Occipital lobe (tissue), 2 donors: ENCODE measurements around the gene NOBOX. TPM values are rescaled to one million over a fixed set of nuclear protein-coding genes. Genes with fewer than 3 reads are reported as not detected.
"Not testable (repeated sequence)": the region's sequence is repeated elsewhere in the genome, so short reads cannot be mapped to it uniquely, and the experiment has no call there.

Experiments used
- DNase-seq: peaks from one replicate; lab custom pipeline; 2025; lab: John Stamatoyannopoulos, UW
- total RNA-seq: library from RNA; depleted of rRNA; stranded (reverse); fragments of >200 nt; gene quantifications from one replicate; pipeline ENCODE4 v1.2.3, GENCODE V29; 2014

The NOBOX gene
- not detected for total RNA-seq

DNA sequence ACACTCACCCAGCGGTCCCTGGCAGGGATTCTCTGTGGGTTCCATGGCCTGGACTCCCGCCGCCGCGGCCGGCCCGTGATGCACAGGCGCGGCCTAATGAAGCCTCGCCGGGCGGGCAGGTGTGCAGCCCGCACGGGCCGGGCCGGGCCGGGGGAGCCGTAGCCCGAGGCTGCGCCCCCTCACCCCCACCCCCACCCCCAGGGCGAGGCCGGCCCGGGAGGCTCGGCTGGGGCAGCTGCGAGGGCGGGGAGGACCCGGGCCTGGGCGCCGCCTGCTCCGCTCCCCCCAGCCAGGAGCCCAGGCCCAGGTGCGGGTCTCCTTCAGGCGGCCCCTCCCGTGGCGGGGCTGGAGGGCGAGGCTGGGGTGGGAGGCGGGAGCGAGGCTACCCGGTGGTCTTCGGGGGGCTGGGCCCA is at the start of gene NOBOX:
TSS of gene NOBOX (minus strand) at position 45 of the 413 bp plus-strand sequence.
- no peak for DNase-seq

DNA sequence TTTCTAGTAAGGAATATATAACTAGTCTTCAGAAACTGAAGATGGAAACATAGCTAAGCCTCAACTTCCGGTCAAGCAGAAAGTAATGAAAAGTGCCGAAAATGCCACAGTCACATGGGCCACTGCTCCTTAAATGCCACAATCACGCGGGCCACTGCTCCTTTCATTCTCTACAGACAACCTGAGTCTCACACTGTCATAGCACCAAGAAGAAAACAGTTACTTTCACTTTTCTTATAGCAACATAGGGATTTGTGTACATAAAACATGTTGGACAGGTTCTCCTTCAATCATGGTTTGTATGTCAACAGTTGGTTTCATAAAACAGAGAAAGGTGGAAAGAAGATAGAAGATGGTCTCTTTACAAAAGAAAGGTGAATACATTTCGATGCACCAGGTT is 48.6 kb upstream of the NOBOX start:
- no peak for DNase-seq

DNA sequence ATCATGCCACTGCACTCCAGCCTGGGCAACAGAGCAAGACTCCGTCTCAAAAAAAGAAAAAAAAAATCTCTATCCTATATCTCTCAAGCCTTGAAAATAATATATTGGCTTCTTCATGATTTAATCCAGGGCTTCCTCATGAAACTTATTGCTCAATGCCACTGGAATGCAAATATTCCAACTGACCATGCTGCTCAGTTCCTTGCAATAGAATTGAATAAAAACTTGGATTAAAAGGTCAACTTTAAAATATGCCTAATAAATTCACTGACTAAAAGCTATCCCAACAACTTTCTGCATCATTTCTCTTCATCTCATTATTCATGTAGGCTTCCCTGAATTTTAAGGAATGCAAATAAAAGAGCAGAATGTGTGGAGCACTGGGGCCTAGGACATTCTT is 42.1 kb upstream of the NOBOX start:
- DNase-seq: no peak

DNA sequence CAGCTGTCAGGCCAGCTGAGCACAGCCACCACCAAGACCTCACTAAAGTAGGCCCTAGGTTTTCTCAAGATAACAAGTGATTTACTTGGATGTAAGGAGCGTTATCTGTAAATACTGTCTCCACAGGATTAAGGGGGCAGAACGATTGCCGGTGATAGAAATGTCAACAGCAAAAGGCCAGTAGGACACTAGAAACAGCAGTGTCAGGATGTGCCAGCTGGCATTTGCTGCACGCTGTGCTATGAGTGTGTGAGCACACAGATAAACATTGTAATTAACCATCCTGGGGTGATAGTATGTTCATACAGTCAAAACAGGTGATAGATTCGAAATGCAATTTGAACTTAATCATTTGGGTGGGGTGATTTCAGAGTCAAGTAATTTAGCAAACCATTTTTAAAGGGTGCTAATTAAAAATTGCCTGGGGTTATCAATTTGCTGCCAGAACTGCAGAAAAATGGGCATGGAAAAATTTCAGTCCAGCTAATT is 36.3 kb upstream of the NOBOX start:
- no peak for DNase-seq

DNA sequence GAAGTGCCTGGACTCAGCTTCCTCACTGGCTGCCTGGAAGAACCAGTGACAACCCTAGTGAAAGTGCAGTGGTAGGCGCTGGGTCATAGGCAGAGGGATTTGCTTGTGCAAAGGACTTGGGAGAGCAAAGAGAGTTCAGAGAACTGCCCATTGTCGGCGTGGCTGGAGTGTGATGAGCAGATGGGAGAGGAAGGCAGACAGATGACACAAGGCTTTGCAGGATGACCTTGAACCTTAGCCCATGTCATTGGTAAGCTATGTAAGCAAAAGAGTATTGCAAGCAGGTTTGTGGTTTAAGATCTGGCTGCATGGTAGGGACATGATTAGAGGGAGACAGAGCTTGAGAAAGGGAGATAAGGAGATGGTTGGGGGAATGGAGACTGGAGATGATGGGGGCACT is 35.3 kb upstream of the NOBOX start:
- no peak for DNase-seq

DNA sequence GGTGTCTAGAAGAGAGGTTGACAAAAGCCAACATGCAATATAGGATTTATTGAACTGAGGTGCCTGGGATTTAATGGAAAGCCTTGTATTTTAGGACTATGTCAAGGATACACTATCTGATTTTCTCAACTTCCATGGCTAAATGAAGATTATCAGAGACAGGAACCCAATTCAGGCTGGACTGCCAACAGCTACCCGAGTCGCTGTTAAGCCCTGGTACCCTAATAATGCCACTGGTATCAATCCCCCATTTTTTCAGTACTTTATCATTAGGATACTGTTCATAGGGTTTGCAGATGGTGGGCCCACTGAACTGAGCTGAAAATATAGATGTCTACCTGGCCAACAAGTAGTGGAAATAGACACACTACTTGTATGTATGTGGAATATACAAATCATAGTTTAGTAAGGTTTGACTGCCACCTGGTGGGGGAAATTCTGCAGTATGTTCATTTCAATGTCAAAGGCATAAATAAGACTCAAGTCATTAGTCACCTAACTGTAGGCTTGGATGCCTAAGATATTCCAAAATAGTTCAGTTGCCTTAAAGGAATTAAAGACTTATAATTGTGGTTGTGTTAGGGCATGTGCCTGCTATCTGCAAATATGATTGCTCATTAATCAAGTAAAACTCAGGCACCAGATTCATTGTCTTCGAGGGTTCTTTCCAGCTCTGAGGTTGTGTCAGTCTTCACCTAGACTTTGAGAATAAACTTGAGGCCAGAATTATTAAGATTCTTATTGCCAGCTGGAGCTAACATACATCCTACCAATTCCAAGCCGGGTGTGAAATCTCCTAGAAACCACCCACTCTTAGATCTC is 34.1 kb upstream of the NOBOX start:
- DNase-seq: peak; percentile 5

DNA sequence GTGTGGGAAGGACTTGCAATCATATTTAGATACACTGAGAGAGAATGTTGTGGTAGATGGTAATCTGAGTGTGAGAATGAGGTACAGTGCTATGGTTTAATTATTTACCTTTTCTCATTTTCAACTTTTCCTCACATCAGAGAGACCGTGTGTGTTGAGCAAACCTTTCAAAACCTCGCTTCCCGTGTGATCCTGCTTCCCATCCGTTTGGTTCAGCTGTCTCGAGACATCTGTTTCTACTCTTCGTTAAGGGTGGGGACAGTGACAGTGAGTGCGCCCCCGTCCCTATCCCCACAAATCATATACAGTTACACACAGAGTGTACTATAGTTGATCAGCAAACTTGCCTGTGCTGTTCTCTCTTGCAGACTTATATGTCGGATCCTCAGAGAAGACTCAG is 33.0 kb upstream of the NOBOX start:
- no peak for DNase-seq

DNA sequence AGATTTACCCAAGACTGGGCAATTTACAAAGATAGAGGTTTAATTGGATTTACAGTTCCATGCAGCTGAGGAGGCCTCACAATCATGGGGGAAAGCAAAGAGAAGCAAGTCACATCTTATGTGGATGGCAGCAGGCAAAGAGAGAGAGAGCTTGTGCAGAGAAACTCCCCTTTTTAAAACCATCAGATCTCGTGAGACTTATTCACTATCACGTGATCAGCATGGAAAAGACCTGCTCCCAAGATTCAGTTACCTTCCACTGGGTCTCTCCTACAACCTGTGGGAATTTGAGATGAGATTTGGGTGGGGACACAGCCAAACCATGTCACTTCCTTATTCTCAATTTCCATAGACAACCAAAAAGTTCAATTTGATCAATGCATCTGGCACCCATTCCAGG is 24.9 kb upstream of the NOBOX start:
- no peak for DNase-seq

DNA sequence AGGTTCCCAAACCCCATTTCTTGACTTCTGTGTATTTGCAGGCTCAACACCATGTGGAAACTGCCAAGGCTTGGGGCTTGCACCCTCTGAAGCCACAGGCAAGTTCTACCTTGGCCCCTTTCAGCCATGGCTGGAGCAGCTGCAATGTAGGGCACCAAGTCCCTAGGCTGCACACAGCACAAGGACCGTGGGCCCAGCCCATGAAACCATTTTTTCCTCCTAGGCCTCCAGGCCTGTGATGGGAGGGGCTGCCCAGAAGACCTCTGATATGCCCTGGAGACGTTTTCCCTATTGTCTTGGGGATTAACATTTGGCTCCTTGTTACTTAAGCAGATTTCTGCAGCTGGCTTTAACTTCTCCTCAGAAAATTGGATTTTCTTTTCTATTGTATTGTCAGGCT is 24.0 kb upstream of the NOBOX start:
- not testable (repeated sequence) for DNase-seq

DNA sequence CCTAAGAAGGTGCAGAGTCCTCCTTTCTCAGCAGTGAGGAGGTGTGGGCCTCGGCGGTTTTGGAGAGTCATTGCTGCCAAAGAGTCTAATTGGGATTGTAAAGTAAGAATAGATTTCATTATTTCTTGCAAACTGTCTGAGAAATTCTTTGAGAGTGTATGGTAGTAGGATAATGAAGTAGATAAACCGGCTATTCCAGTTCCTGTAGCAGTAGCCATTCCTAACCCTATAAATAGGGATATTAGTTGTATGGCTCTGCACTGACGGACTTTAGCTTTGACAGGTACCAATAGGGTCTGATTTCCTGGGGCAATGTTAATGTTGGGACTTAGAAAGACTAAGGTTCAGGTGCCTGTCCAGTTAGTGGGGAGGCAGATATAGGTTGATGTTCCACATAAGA is 15.4 kb upstream of the NOBOX start:
- DNase-seq: not testable (repeated sequence)

DNA sequence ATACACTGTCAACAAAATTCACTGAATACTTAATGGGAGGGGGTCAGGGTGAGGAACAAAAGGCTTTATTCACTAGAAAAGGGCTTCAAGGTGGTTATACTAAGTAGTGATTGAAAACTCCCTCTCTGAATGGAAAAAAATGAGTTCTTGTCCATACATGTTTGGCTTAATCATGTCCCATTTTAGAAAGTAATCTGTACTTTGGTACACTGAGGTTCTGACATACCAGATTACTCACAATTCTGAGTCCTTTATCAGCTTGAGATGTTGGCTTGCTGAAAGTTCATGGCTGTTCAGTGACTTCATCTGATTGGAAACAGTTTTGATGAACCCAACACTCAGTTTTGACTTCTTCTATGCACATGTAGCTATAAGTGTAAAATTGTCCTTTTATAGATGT is 12.8 kb upstream of the NOBOX start:
- DNase-seq: no peak

DNA sequence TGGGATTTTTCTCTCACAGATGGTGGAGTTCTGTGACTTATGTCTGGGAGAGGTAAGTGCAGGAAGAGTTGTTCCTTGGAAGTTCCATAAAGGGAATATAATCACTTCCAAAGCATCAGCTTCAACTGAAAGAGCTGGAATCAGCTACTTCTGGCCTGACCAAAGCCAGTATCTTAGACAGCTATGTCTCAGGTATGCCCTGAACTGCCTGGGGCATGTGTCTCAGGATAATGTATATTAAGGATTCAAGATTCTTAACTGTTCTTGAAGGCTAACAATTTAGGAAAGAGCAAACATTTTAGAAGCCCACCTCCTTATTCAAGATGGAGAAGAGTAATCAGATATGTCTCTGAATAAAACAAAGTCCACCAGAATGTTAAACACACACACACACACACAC is 12.4 kb upstream of the NOBOX start:
- no peak for DNase-seq

DNA sequence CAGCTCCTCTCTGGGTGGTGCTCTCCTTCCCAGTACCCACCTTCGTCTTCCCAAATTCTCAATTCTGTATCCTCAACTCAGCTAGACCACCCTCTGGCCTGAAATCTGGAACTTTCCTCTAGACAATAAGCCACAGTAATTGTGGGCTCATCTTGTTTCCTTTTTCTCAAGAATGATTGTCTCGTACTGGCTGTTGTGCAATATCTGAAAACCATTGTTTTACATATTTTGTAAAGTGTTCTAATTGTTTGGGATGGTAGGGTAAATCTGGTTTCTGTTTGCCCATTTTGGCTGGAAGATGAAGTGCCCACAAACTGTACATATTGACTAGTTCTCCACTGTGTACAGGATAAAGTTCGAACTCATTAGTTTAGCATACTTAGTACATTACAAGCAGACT is 11.3 kb upstream of the NOBOX start:
- DNase-seq: no peak

DNA sequence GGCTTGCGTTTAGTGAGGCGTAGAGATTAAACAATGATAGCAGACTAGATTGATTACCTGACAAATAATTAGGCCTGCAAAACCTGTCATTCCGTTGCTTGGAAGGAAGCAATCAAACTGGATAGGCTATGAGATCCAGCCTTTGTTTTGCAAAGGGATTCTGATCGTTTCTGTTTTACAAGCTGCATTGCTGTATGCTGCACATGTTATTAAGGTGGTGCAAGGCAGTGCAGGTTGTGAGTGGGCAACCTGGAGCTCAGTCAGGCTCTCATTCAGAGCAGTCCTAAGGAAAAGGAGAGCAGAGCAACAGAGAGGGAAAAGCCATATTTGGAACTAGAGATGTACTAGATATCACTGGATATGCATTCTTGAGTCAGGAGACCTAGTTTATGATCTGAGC is 6.9 kb upstream of the NOBOX start:
- DNase-seq: no peak

DNA sequence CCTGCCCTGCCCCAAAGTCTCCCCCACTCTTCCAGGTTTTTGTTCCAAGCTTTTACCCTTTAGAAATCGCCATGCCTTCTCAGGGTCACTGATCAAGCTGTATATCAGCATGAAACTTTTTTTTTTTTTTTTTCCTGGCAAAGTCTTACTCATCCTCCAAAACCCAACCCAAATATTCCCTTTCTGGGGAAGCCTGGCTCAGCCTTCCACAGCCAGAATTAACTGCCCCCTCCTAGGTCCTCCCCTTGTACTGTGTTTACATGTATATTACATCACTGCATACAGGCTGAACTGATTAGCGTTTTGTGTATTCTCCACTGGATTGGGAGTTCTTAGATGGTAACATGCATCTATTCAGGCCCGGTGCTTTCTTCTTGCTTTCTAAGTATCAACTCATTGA is 4.6 kb upstream of the NOBOX start:
- DNase-seq: no peak

DNA sequence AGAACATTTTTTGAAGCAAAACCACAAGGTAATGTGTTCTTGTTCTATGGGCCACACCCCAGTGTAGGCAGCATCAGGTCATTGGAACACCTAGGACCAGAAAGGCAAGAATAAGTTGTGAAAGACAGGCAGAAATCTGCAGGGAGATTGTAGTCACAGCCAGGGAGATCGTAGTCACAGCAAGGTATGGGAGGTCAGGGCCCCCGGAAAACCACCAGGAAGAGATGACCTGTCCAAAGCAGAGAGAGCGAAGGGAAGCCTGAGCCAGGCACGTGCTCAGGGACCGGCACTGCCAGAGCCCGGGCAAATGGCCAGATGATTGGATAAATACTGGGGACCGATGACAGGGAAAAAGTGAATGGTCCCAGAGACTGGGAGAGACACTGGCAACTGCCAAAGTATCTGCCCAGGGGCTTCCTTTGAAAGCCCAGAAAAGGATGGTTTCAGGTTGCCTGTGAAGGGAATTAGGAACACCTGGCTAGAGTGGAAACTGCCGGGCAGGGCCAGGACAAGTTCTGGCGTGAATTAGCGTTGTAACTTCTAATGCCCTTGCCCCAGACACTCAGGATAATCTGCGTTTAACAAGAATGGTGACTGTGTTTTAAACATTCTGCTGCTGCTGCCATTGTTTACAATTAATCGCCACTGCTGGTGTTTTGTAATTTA is 3.9 kb upstream of the NOBOX start:
- no peak for DNase-seq

DNA sequence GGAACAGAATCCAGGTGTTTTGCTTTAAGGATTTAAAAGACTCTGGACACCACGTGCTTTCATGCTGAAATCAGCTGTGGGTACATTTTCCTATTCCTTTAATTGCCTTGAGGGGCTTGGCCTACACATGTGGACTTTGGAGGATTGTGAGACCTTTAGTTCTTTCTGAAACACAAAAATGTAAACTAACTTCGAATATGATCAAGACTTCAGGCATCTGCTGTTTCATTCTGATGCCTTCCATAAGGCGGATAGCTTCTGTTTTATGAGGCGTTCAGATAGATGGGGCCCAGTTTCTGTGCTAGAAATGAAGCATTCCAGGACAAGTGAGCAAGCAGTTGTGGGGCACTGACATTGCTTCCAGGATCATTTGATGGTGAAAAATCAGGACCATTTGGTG is 1.5 kb upstream of the NOBOX start:
- DNase-seq: no peak

DNA sequence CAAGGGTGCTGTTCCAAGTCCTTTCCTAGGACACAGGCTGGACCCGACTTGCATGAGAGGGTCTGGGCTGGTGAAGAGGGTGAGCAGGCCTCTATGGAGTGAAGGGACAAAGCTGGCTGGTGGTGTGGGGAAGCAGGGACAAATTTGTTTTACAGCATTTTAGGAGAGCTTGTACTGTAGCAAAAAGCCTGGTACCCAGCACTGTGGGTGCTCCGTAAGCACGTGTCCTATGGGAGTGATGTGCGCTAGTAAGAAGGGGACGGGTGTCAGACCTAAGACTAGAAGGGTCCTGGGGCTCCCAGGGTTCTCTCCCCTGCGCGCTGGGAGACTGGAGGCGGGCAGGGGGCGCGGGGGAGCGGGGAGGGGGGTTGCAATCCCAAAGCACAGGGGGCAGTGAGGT is 391 bp downstream of the NOBOX start:
- DNase-seq: no peak

DNA sequence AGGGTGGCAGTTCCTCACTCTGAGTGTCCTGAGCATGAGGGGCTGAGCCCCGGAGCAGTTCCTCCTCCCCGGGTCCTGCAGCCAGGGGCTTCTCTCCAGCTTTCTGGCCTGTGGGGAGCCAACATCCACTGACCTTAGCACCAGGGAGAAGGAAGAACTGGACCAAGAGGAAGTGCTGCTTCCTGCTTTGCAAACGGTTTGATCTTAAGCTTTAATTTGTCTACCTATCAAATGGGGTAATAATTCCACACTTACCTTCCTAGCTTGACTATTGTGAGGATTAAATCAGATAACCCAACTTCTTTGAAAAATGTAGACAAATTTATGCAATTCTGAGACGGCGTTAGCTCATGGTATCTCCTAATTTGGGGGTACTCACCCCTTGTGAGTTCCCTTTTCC is 2.0 kb downstream of the NOBOX start:
- no peak for DNase-seq

DNA sequence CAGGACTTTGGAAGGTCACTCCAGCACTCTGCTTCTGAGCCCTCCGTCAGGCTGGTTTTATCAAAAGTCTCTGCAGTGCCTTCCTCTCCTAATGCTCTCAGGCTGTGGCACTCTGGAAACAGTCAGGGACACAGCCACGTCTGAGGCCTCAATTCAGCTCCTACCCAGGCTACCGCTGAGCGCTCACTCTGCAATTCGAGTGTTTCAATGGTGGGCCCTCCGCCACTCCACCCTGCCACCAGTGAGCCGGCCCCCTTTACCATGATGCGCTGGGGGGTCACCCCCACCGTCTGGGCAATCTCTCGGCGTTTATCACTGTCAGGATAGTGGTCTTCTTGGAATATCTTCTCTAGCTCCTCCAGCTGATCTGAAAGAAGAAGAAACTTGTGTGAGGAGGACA is 3.5 kb downstream of the NOBOX start:
- no peak for DNase-seq

DNA sequence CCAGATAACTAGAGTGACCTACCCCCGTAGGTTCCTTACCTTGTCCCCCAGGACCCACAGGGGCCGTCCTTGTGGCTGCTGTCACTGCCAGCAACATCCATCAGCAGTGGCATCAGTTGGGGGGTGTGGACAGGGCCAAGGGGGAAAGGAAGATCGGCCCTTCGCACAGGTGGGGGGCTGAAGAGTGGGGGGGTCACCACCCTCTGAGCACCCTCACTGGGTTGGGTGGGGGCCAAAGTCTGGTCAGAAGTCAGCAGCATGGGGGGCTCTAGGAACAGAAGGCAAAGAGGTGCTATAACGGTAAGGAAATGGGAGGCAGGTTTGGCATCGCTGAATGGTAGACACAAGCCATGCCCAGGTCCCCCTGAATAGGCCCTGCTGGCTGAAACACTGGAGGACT is 4.6 kb downstream of the NOBOX start:
- DNase-seq: no peak

DNA sequence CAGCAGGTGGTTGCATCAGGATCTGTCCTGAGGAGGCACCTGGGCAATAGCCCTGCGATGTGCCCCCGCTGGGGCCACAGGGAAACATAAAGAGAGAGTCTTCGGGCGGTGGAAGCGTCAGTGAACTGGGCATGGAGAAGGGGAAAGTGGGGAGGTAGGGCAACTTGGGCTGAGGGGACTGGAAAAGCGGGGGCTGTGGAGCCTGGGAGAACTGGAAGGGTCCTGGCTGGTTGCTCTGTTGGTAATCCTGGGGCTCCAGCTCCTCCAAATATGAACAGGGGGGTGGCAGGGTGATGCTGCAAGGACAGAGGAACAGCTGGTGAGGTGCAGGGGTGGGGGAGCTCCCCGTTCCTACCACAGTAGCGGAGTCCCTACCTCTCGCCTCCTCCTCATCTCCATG is 5.2 kb downstream of the NOBOX start:
- no peak for DNase-seq

DNA sequence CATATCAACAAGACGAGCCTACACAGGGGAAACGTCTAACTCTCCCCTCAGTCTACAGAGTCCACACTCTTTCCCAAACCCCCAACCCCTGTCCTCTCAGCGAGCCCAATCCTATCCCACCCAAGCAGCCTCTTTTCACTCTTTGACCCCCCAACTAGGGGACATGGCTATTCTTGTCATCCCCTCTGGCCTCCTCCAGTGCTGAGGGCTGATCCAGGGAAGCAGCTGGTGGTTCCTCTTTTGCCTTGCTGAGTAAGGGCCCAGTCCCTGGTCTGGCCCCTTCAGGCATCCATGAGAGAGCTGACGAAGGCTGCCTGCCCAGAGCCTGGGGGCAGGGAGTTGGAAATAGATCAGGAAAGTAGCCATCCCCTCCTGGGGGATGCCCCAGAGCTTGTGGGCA is 6.4 kb downstream of the NOBOX start:
- no peak for DNase-seq
